WTC11 (cell line): ENCODE results near the gene OR2G3. TPM values are rescaled to one million over a fixed set of nuclear protein-coding genes. Genes with fewer than 3 reads are reported as not detected.

Experiments used
- ATAC-seq: fragments of 200-7000 bp; cut with Tn5 transposase; 2 replicates; pipeline ENCODE4 v1.10.0; 2021; ENCODE audit warnings: mild to moderate bottlenecking, moderate library complexity
- CTCF ChIA-PET: fragments of 300-600 bp; sonication (Branson Sonifier 250); formaldehyde crosslinking; loops from one replicate; lab custom pipeline; 2021; ENCODE audit warnings: antibody characterized with exemption; lab: Charles Lee
- POLR2A ChIA-PET: fragments of 350-600 bp; sonication (Branson Sonifier 250); formaldehyde crosslinking; loops from one replicate; lab custom pipeline; 2021; ENCODE audit warnings: antibody characterized with exemption; lab: Charles Lee
- DNase-seq: peaks from one replicate; pipeline ENCODE4 v3.0.0; 2021; ENCODE audit warnings: low spot score
- H3K27ac Mint-ChIP-seq: 2 replicates; pipeline ENCODE4 v1.8.0; 2021; ENCODE audit warnings: mixed read lengths
- H3K27me3 Mint-ChIP-seq: 2 replicates; pipeline ENCODE4 v1.8.0; 2021; ENCODE audit warnings: low read depth, mild to moderate bottlenecking, moderate library complexity, mixed read lengths
- H3K36me3 Mint-ChIP-seq: 2 replicates; pipeline ENCODE4 v1.8.0; 2021; ENCODE audit warnings: mixed read lengths
- H3K4me1 Mint-ChIP-seq: 2 replicates; pipeline ENCODE4 v1.8.0; 2022; ENCODE audit warnings: mixed read lengths
- H3K4me3 Mint-ChIP-seq: 2 replicates; pipeline ENCODE4 v1.8.0; 2021; ENCODE audit warnings: mild to moderate bottlenecking, moderate library complexity, mixed read lengths
- H3K9me3 Mint-ChIP-seq: 2 replicates; pipeline ENCODE4 v1.8.0; 2021; ENCODE audit warnings: mixed read lengths
- CBFB ChIP-seq: sonication (generic); formaldehyde crosslinking; IDR thresholded peaks from 2 replicates; pipeline ENCODE4 v1.8.1; 2022; ENCODE audit warnings: mild to moderate bottlenecking, low read depth, missing genetic modification reagents
- CTCF ChIP-seq: fragments of 200-600 bp; IDR thresholded peaks from 2 replicates; pipeline ENCODE4 v1.8.0; 2022; ENCODE audit warnings: antibody characterized with exemption
- ESRRA ChIP-seq: sonication (generic); formaldehyde crosslinking; IDR thresholded peaks from 2 replicates; pipeline ENCODE4 v1.8.1; 2022; ENCODE audit warnings: mild to moderate bottlenecking, missing genetic modification reagents, borderline replicate concordance
- ETV6 ChIP-seq: sonication (generic); formaldehyde crosslinking; IDR thresholded peaks from 2 replicates; pipeline ENCODE4 v1.8.1; 2022; ENCODE audit warnings: mild to moderate bottlenecking, missing genetic modification reagents
- GTF2I ChIP-seq: fragments of 250-450 bp; sonication (Bioruptor Pico); conservative IDR thresholded peaks from 2 replicates; pipeline ENCODE4 v1.4.0; 2021; ENCODE audit warnings: mild to moderate bottlenecking
- NFATC4 ChIP-seq: fragments of 250-450 bp; sonication (Bioruptor Pico); IDR thresholded peaks from 2 replicates; pipeline ENCODE4 v1.9.0; 2021; ENCODE audit warnings: mild to moderate bottlenecking
- NR1H2 ChIP-seq: sonication (generic); formaldehyde crosslinking; IDR thresholded peaks from 2 replicates; pipeline ENCODE4 v1.9.0; 2021; ENCODE audit warnings: mild to moderate bottlenecking, moderate library complexity, missing genetic modification reagents
- RELA ChIP-seq: sonication (generic); formaldehyde crosslinking; IDR thresholded peaks from 2 replicates; pipeline ENCODE4 v1.8.1; 2022; ENCODE audit warnings: missing genetic modification reagents, mild to moderate bottlenecking, borderline replicate concordance
- TEAD4 ChIP-seq: sonication (generic); formaldehyde crosslinking; IDR thresholded peaks from 2 replicates; pipeline ENCODE4 v1.8.0; 2022; ENCODE audit warnings: mild to moderate bottlenecking, missing genetic modification reagents
- TP53 ChIP-seq: sonication (generic); formaldehyde crosslinking; IDR thresholded peaks from 2 replicates; pipeline ENCODE4 v1.8.1; 2023; ENCODE audit warnings: mild to moderate bottlenecking, missing genetic modification reagents
- ZNF317 ChIP-seq: sonication (generic); formaldehyde crosslinking; IDR thresholded peaks from 2 replicates; pipeline ENCODE4 v1.8.1; 2023; ENCODE audit warnings: low read depth, mild to moderate bottlenecking, moderate library complexity, missing genetic modification reagents, borderline replicate concordance
- ZNF416 ChIP-seq: fragments of 250-450 bp; sonication (Bioruptor Pico); IDR thresholded peaks from 2 replicates; pipeline ENCODE4 v1.9.0; 2021; ENCODE audit warnings: mild to moderate bottlenecking, inconsistent platforms
- total RNA-seq: library from RNA; stranded (reverse); gene quantifications from 3 replicates; pipeline ENCODE4 v1.2.3, GENCODE V29; 2021
- TF ChIP-seq, protein P1 (sequence below): sonication (generic); formaldehyde crosslinking; IDR thresholded peaks from 2 replicates; pipeline ENCODE4 v1.8.1; 2022; ENCODE audit warnings: low read depth, missing genetic modification reagents, borderline replicate concordance
- TF ChIP-seq, protein P2 (sequence below): sonication (generic); formaldehyde crosslinking; IDR thresholded peaks from 2 replicates; pipeline ENCODE4 v1.8.0; 2022; ENCODE audit warnings: mild to moderate bottlenecking, missing genetic modification reagents
- TF ChIP-seq, protein P3 (sequence below): fragments of 250-450 bp; sonication (Bioruptor Pico); IDR thresholded peaks from 2 replicates; pipeline ENCODE4 v2.1.2; 2022; ENCODE audit warnings: mild to moderate bottlenecking, moderate library complexity
- TF ChIP-seq, protein P4 (sequence below): sonication (generic); formaldehyde crosslinking; conservative IDR thresholded peaks from 2 replicates; pipeline ENCODE4 v1.8.1; 2023; ENCODE audit warnings: mild to moderate bottlenecking, low read depth, missing genetic modification reagents, moderate library complexity
- TF ChIP-seq, protein P5 (sequence below): sonication (generic); formaldehyde crosslinking; IDR thresholded peaks from 2 replicates; pipeline ENCODE4 v1.8.1; 2022; ENCODE audit warnings: mild to moderate bottlenecking, missing genetic modification reagents, moderate library complexity, borderline replicate concordance
- TF ChIP-seq, protein P6 (sequence below): fragments of 250-450 bp; sonication (Bioruptor Pico); IDR thresholded peaks from 2 replicates; pipeline ENCODE4 v1.9.0; 2021; ENCODE audit warnings: mild to moderate bottlenecking
- TF ChIP-seq, protein P7 (sequence below): sonication (generic); formaldehyde crosslinking; IDR thresholded peaks from 2 replicates; pipeline ENCODE4 v1.8.0; 2022; ENCODE audit warnings: missing genetic modification reagents

The OR2G3 gene
- total RNA-seq, 1 experiment from 2014 or later = not detected

GRCh38 chr1:247627951-247628350 lies 22.6 kb downstream of the OR2G3 start:
- peaks cover 2% of the 10 kb centered on the region; the same call in 1 of the 2 replicates for H3K27me3 Mint-ChIP-seq
- TF ChIP-seq, protein P1, sequence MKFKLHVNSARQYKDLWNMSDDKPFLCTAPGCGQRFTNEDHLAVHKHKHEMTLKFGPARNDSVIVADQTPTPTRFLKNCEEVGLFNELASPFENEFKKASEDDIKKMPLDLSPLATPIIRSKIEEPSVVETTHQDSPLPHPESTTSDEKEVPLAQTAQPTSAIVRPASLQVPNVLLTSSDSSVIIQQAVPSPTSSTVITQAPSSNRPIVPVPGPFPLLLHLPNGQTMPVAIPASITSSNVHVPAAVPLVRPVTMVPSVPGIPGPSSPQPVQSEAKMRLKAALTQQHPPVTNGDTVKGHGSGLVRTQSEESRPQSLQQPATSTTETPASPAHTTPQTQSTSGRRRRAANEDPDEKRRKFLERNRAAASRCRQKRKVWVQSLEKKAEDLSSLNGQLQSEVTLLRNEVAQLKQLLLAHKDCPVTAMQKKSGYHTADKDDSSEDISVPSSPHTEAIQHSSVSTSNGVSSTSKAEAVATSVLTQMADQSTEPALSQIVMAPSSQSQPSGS (CRISPR knock-in tag) = no peak
- no peak for TF ChIP-seq TP53 (CRISPR knock-in tag)
- TF ChIP-seq, protein P2, sequence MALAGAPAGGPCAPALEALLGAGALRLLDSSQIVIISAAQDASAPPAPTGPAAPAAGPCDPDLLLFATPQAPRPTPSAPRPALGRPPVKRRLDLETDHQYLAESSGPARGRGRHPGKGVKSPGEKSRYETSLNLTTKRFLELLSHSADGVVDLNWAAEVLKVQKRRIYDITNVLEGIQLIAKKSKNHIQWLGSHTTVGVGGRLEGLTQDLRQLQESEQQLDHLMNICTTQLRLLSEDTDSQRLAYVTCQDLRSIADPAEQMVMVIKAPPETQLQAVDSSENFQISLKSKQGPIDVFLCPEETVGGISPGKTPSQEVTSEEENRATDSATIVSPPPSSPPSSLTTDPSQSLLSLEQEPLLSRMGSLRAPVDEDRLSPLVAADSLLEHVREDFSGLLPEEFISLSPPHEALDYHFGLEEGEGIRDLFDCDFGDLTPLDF = no peak
- no peak for TF ChIP-seq ZNF416 (CRISPR knock-in tag)
- TF ChIP-seq CTCF = no peak
- no peak for TF ChIP-seq GTF2I (CRISPR knock-in tag)
- no peak for TF ChIP-seq ZNF317 (CRISPR knock-in tag)
- H3K36me3 Mint-ChIP-seq = peaks cover 5% of the 10 kb centered on the region; the same call in 1 of the 2 replicates
- no peaks in the 10 kb centered on the region for H3K4me1 Mint-ChIP-seq
- H3K9me3 Mint-ChIP-seq = peaks cover 21% of the 10 kb centered on the region
- H3K4me3 Mint-ChIP-seq = no peak overlapping the region
- ChIA-PET CTCF (no interaction called here), POLR2A (no interaction called here)
- no peak for DNase-seq
- no peak overlapping the region for H3K27ac Mint-ChIP-seq
- peak; percentile 34; the same call in 1 of the 2 replicates for ATAC-seq

DNA sequence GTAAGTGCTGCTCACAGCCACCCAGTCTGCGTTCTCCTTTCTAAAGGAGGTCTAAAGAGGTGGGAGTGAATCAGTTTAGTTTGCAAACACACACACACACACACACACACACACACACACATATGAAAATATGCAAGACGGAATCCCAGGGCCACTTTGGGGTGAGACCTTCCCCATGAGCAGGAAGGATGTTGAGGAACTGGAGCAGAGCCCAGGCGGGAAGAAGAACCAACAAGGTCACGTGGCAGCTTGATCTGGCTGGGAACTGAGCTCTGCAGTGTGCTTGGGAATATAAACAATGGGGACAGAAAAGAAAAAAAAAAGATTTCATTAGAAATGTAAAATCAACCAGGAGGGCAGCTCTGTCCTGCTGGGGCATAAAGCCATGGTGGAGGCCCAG lies 32.6 kb downstream of the OR2G3 start:
- DNase-seq (no peak), ATAC-seq (no peak)
- H3K4me1 Mint-ChIP-seq = peaks cover 18% of the 10 kb centered on the region
- CTCF ChIA-PET = no interaction called here
- no peak overlapping the region for H3K4me3 Mint-ChIP-seq
- no peak overlapping the region for H3K27ac Mint-ChIP-seq
- POLR2A ChIA-PET = no interaction called here
- no peaks in the 10 kb centered on the region for H3K36me3 Mint-ChIP-seq
- H3K9me3 Mint-ChIP-seq = peaks cover 16% of the 10 kb centered on the region
- H3K27me3 Mint-ChIP-seq = peaks cover 43% of the 10 kb centered on the region
- TF ChIP-seq, protein P3, sequence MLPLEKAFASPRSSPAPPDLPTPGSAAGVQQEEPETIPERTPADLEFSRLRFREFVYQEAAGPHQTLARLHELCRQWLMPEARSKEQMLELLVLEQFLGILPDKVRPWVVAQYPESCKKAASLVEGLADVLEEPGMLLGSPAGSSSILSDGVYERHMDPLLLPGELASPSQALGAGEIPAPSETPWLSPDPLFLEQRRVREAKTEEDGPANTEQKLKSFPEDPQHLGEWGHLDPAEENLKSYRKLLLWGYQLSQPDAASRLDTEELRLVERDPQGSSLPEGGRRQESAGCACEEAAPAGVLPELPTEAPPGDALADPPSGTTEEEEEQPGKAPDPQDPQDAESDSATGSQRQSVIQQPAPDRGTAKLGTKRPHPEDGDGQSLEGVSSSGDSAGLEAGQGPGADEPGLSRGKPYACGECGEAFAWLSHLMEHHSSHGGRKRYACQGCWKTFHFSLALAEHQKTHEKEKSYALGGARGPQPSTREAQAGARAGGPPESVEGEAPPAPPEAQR (CRISPR knock-in tag) = no peak
- TF ChIP-seq, protein P4, sequence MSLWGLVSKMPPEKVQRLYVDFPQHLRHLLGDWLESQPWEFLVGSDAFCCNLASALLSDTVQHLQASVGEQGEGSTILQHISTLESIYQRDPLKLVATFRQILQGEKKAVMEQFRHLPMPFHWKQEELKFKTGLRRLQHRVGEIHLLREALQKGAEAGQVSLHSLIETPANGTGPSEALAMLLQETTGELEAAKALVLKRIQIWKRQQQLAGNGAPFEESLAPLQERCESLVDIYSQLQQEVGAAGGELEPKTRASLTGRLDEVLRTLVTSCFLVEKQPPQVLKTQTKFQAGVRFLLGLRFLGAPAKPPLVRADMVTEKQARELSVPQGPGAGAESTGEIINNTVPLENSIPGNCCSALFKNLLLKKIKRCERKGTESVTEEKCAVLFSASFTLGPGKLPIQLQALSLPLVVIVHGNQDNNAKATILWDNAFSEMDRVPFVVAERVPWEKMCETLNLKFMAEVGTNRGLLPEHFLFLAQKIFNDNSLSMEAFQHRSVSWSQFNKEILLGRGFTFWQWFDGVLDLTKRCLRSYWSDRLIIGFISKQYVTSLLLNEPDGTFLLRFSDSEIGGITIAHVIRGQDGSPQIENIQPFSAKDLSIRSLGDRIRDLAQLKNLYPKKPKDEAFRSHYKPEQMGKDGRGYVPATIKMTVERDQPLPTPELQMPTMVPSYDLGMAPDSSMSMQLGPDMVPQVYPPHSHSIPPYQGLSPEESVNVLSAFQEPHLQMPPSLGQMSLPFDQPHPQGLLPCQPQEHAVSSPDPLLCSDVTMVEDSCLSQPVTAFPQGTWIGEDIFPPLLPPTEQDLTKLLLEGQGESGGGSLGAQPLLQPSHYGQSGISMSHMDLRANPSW = no peak
- TF ChIP-seq, protein P5, sequence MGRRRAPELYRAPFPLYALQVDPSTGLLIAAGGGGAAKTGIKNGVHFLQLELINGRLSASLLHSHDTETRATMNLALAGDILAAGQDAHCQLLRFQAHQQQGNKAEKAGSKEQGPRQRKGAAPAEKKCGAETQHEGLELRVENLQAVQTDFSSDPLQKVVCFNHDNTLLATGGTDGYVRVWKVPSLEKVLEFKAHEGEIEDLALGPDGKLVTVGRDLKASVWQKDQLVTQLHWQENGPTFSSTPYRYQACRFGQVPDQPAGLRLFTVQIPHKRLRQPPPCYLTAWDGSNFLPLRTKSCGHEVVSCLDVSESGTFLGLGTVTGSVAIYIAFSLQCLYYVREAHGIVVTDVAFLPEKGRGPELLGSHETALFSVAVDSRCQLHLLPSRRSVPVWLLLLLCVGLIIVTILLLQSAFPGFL (CRISPR knock-in tag) = no peak
- TF ChIP-seq, protein P6, sequence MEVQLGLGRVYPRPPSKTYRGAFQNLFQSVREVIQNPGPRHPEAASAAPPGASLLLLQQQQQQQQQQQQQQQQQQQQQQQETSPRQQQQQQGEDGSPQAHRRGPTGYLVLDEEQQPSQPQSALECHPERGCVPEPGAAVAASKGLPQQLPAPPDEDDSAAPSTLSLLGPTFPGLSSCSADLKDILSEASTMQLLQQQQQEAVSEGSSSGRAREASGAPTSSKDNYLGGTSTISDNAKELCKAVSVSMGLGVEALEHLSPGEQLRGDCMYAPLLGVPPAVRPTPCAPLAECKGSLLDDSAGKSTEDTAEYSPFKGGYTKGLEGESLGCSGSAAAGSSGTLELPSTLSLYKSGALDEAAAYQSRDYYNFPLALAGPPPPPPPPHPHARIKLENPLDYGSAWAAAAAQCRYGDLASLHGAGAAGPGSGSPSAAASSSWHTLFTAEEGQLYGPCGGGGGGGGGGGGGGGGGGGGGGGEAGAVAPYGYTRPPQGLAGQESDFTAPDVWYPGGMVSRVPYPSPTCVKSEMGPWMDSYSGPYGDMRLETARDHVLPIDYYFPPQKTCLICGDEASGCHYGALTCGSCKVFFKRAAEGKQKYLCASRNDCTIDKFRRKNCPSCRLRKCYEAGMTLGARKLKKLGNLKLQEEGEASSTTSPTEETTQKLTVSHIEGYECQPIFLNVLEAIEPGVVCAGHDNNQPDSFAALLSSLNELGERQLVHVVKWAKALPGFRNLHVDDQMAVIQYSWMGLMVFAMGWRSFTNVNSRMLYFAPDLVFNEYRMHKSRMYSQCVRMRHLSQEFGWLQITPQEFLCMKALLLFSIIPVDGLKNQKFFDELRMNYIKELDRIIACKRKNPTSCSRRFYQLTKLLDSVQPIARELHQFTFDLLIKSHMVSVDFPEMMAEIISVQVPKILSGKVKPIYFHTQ (CRISPR knock-in tag) = no peak
- TF ChIP-seq RELA = no peak
- no peak for TF ChIP-seq TEAD4
- TF ChIP-seq ESRRA = no peak
- TF ChIP-seq ETV6 (CRISPR knock-in tag) = no peak
- no peak for TF ChIP-seq NR1H2 (CRISPR knock-in tag)
- TF ChIP-seq NFATC4 = no peak
- TF ChIP-seq, protein P7, sequence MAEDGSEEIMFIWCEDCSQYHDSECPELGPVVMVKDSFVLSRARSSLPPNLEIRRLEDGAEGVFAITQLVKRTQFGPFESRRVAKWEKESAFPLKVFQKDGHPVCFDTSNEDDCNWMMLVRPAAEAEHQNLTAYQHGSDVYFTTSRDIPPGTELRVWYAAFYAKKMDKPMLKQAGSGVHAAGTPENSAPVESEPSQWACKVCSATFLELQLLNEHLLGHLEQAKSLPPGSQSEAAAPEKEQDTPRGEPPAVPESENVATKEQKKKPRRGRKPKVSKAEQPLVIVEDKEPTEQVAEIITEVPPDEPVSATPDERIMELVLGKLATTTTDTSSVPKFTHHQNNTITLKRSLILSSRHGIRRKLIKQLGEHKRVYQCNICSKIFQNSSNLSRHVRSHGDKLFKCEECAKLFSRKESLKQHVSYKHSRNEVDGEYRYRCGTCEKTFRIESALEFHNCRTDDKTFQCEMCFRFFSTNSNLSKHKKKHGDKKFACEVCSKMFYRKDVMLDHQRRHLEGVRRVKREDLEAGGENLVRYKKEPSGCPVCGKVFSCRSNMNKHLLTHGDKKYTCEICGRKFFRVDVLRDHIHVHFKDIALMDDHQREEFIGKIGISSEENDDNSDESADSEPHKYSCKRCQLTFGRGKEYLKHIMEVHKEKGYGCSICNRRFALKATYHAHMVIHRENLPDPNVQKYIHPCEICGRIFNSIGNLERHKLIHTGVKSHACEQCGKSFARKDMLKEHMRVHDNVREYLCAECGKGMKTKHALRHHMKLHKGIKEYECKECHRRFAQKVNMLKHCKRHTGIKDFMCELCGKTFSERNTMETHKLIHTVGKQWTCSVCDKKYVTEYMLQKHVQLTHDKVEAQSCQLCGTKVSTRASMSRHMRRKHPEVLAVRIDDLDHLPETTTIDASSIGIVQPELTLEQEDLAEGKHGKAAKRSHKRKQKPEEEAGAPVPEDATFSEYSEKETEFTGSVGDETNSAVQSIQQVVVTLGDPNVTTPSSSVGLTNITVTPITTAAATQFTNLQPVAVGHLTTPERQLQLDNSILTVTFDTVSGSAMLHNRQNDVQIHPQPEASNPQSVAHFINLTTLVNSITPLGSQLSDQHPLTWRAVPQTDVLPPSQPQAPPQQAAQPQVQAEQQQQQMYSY (CRISPR knock-in tag) = no peak
- TF ChIP-seq CBFB (CRISPR knock-in tag) = no peak
